Umbilical cord (tissue), 2 donors: Measurements from ENCODE around the gene RINL. TPM values are rescaled to one million over a fixed set of nuclear protein-coding genes. Genes with fewer than 3 reads are reported as not detected.
A peak's percentile ranks its signal among the peaks of the same experiment; 100 is the strongest.

ENCODE experiments used
- DNase-seq: peaks from one replicate; pipeline ENCODE4 v3.0.0-alpha.2; 2015; ENCODE audit warnings: low spot score
- total RNA-seq: library from RNA; depleted of rRNA; stranded (reverse); fragments of >200 nt; gene quantifications from one replicate; pipeline ENCODE4 v1.2.3, GENCODE V29; 2014; ENCODE audit warnings: low replicate concordance; ENCODE audit not compliant: insufficient read depth

Gene RINL
- total RNA-seq, 1 donor from 2014 or later = 4.1 TPM

GRCh38 chr19:38849860-38850435 is 28.1 kb downstream of the RINL start, which contains the start of gene HNRNPL:
HNRNPL (minus strand) TSS chr19:38849986; CDS start chr19:38849966, 20 bp downstream.
- peak; percentile 100 for DNase-seq

DNA sequence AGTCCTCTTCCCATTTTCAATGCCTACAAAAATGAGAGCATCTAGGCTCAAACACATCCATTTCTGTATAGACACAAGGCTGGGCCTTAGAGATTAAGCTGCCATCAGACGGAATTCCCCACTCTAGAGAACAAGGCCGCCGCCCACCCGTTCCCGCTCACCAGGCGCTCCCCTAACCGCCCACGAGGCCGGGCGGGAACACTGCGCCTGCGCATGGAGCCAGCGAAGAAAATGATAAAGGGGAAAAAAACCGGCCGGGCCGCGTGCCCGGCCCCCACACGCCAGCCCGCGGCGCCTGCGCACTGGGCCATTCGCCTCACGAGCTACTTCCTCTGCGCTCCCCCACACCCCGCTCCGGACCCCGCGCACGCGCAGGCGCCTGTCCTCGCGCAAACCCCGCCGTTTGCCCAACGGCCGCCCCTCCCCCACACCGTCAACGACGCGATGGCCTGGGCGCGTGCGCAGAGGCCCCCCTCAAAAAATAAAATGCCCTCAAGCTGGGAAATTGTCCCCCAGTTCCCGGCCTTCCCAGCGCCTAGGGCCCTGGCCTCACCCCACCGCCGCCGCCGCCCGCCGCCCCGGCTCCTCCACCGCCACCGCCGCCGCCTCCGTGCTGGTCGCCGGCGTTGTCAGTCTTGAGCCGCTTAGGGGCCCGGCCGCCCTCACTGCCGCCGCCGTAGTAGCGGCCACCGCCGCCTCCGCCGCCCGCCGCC is 28.8 kb downstream of the RINL start:
- peak; percentile 98 for DNase-seq

GRCh38 chr19:38848299-38849146 is 29.6 kb downstream of the RINL start:
- no peak for DNase-seq

DNA sequence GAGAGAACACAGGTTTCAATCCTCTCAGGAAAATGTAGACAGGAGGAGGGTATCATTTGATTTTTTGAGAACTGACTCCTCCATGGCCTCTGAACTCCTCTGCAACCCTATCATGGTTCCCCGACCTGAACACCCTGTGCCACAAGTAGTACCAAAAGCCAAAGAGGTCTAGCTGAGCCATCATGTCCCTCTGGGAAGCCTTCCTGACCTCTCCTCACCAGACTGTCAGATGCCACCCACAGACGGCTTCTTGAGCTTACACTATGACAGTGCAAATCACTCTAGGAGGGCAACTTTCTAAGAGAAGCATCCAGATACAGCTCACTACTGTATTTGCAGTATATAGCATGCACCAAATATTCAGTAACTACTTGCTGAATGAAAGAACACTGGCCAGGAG is 32.0 kb downstream of the RINL start:
- DNase-seq = no peak

DNA sequence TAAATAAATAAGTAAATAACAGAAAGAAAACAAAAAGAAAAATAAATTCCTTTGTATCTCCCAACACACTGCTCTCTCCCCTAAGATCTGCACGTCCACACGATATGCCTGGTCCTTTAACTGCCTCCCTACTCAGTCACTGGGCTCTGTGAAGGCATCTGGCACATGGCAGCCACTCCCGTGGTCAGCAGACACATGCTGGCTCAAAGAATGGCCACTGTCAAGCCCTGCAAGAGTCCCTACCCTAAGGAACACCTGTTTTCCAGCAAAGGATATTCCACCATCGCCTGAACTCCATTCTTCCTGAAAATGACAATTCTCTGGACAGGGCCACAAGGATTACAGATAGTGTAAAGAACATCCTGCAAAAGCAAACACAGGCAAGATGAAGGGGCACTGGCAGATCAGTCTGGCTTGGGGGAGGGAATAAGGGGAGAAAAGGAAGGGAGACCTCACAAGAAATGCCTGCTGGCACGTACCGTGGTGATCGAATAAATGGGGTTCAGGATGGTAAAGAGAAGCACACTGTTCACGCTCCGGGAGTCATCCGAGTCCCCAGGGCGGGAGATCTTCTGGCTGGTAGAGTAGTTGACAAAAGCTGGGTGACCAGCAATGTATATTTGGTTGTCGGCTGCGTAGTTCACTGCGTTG is 32.6 kb downstream of the RINL start:
- DNase-seq = no peak

- no peak for DNase-seq
Observed at GRCh38 chr19:38844093-38844686, 33.9 kb downstream of the RINL start.

- no peak for DNase-seq
Observed at GRCh38 chr19:38843175-38843758, 34.8 kb downstream of the RINL start.

GRCh38 chr19:38842439-38843174 is 35.5 kb downstream of the RINL start:
- no peak for DNase-seq

GRCh38 chr19:38841787-38842438 is 36.2 kb downstream of the RINL start:
- DNase-seq = no peak

GRCh38 chr19:38841180-38841766 is 36.8 kb downstream of the RINL start:
- no peak for DNase-seq

DNA sequence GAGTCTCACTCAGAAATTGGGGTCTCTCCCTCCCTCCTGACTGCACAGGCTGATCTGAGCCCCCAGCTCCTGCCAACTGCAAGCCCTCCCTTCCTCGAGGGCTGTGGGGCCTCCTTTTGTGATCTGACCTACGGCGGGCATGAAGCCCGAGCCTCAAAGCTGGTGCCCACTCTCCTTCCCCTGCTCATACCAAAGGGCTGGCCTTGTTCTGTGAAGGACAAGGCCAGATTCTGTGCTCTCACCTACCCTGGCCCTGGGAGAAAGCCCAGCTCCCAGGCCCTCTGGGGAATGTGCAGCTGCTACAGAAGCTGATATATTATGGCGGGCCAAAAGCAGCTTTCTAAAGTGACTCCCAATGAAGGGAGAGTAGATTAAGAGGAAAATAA is 37.5 kb downstream of the RINL start:
- no peak for DNase-seq

GRCh38 chr19:38839816-38840582 is 38.1 kb downstream of the RINL start:
- no peak for DNase-seq

DNA sequence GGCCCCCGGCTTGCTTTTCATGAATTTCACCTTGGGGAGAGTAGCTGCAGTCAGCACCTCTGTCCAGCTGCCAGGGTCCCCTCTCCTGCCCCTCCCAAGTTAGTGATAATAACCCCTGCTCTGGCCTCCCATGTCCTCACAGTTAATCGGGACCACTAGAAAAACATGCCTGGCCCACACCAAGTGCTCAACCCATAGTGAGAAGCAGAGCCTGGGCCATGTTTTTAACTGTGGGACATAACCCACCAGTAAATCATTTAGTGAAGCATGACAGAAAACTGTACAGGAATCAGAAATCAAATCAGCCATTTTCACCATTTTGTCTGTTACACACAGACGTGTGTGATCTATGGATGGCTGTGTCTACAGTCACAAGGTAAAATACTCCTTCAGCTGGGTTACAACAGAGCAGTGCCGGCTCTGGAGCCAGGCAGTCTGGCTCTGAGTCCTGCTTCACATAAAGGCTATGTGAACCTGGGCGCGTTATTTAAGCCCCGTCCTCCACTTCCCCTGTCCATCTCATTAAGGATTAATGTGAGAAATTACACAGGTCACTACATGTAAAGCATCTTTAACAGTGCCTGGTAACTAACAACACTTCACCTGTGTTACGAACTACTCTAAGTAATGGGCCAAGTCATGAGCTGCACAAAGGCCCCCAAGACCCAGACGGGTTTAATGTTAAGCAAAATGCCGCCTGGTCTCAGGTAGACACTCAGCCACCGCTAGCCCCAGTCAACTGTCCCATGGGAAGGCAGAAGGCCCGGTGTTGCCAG is 38.9 kb downstream of the RINL start:
- DNase-seq = no peak

GRCh38 chr19:38838208-38838985 is 39.7 kb downstream of the RINL start:
- DNase-seq = peak; percentile 63

DNA sequence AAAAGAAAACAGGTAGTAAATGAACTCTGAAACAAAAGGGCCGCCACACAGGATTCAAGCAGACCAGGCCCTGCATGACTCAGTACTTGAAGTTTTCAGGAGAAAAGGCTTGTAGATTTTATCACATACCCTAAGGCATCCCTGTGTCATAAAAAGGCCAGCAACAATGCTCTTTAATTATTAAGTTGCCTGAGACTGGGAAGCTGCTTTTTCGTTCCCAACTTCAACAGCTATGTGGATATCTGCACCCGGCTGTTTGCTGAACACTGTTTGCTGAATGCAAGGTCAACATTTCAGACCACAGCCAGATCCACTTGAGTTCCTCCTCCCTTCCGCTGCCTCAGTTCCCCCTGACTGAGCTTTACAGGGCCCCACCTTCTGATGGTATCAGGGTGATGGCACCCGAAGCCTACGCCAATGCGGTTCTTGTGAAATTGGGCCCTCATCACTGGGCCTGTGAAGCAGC is 40.4 kb downstream of the RINL start:
- no peak for DNase-seq

- no peak for DNase-seq
Observed at GRCh38 chr19:38836983-38837626, 41.0 kb downstream of the RINL start.
